Trophoblast cell (in vitro differentiated cells and primary cell): ENCODE results near the gene CAB39.
A peak's percentile ranks its signal among the peaks of the same experiment; 100 is the strongest.

ENCODE experiments used
- DNase-seq, 2 donors: peaks; one replicate each; pipeline ENCODE4 v3.0.0-alpha.2; 2016
- H2AFZ ChIP-seq: 2 replicates; pipeline ENCODE4 v1.6.1; 2013; ENCODE audit warnings: low read length, moderate library complexity, mild to moderate bottlenecking; ENCODE audit not compliant: insufficient read depth, poor library complexity
- H2AK5ac ChIP-seq: 2 replicates; pipeline ENCODE4 v1.6.1; 2013; ENCODE audit warnings: mild to moderate bottlenecking, low read length
- H2BK120ac ChIP-seq: 2 replicates; pipeline ENCODE4 v1.6.1; 2013; ENCODE audit warnings: low read length, mild to moderate bottlenecking, moderate library complexity; ENCODE audit not compliant: insufficient read depth, poor library complexity
- H2BK12ac ChIP-seq: 2 replicates; pipeline ENCODE4 v1.6.1; 2013; ENCODE audit warnings: mild to moderate bottlenecking, low read length, moderate library complexity
- H2BK5ac ChIP-seq: 2 replicates; pipeline ENCODE4 v1.6.1; 2013; ENCODE audit warnings: low read length, low read depth, moderate library complexity, mild to moderate bottlenecking; ENCODE audit not compliant: poor library complexity
- H3K14ac ChIP-seq: 2 replicates; pipeline ENCODE4 v1.6.1; 2013; ENCODE audit warnings: mild to moderate bottlenecking, low read length
- H3K18ac ChIP-seq: 2 replicates; pipeline ENCODE4 v1.6.1; 2013; ENCODE audit warnings: mild to moderate bottlenecking, low read length
- H3K23ac ChIP-seq: 2 replicates; pipeline ENCODE4 v1.6.1; 2013; ENCODE audit warnings: low read length
- H3K27ac ChIP-seq: 2 replicates; pipeline ENCODE4 v1.5.1; 2013; ENCODE audit warnings: low read depth, mild to moderate bottlenecking, inconsistent platforms, low read length, moderate library complexity
- H3K27me3 ChIP-seq: 2 replicates; pipeline ENCODE4 v1.6.1; 2013; ENCODE audit warnings: inconsistent platforms, mild to moderate bottlenecking, low read length, moderate library complexity; ENCODE audit not compliant: insufficient read depth
- H3K36me3 ChIP-seq, 2 experiments: 1 replicate in 1 of 2; 2 replicates in 1 of 2; pipeline ENCODE4 v1.6.1; 2013; ENCODE audit warnings: low read length in 2 of 2, mild to moderate bottlenecking in 2 of 2, moderate library complexity in 1 of 2; ENCODE audit not compliant: insufficient read depth in 2 of 2, control insufficient read depth in 1 of 2
- H3K4ac ChIP-seq: 2 replicates; pipeline ENCODE4 v1.6.1; 2013; ENCODE audit warnings: low read depth, mild to moderate bottlenecking, low read length, moderate library complexity
- H3K4me1 ChIP-seq, 2 experiments: 1 replicate in 1 of 2; 2 replicates in 1 of 2; pipeline ENCODE4 v1.6.1; 2013; ENCODE audit warnings: low read length in 2 of 2, mild to moderate bottlenecking in 2 of 2, moderate library complexity in 1 of 2; ENCODE audit not compliant: insufficient read depth in 2 of 2, control insufficient read depth in 1 of 2
- H3K4me2 ChIP-seq: 2 replicates; pipeline ENCODE4 v1.6.1; 2013; ENCODE audit warnings: inconsistent platforms, mild to moderate bottlenecking, low read length, moderate library complexity
- H3K4me3 ChIP-seq: 2 replicates; pipeline ENCODE4 v1.5.1; 2013; ENCODE audit warnings: mild to moderate bottlenecking, low read depth, low read length, inconsistent platforms
- H3K79me1 ChIP-seq: one replicate; pipeline ENCODE4 v1.6.1; 2013; ENCODE audit warnings: low read length
- H3K79me2 ChIP-seq: 2 replicates; pipeline ENCODE4 v1.6.1; 2013; ENCODE audit warnings: low read length, mild to moderate bottlenecking; ENCODE audit not compliant: control insufficient read depth, insufficient read depth, poor library complexity
- H3K9ac ChIP-seq: 2 replicates; pipeline ENCODE4 v1.6.1; 2013; ENCODE audit warnings: mild to moderate bottlenecking, low read length
- H3K9me3 ChIP-seq: 2 replicates; pipeline ENCODE4 v1.6.1; 2013; ENCODE audit warnings: low read depth, mild to moderate bottlenecking, control low read depth, inconsistent platforms, low read length; ENCODE audit not compliant: insufficient read depth
- H4K12ac ChIP-seq: 2 replicates; pipeline ENCODE4 v1.6.1; 2013; ENCODE audit warnings: low read depth, mild to moderate bottlenecking, low read length, moderate library complexity
- H4K8ac ChIP-seq: 2 replicates; pipeline ENCODE4 v1.6.1; 2013; ENCODE audit warnings: low read depth, mild to moderate bottlenecking, low read length, moderate library complexity
- H4K91ac ChIP-seq: one replicate; pipeline ENCODE4 v1.6.1; 2013; ENCODE audit warnings: low read depth, mild to moderate bottlenecking, low read length, moderate library complexity
- WGBS: extraction: QIAGEN DNeasy Blood & Tissue Kit; methylation state at CpG from one replicate; pipeline ENCODE4 v1.1.7; 2013; ENCODE audit warnings: missing lambda C conversion rate; ENCODE audit not compliant: insufficient read length, insufficient coverage; ENCODE audit errors: extremely low coverage; 5-methylcytosine and 5-hydroxymethylcytosine counted together

Gene CAB39

GRCh38 chr2:230866756-230867523 is 154.3 kb downstream of the CAB39 start:
- Histone ChIP-seq H3K18ac (peak overlapping the region; percentile 41), H3K79me2 (peaks cover 30% of the 10 kb centered on the region), H3K36me3 (peaks cover 0 to 9% of the 10 kb centered on the region in 2 experiments), H3K9ac (no peak overlapping the region), H3K4me1 (peaks cover 52 to 60% of the 10 kb centered on the region in 2 experiments), H2BK120ac (no peak overlapping the region), H2BK12ac (peak overlapping the region; percentile 26), H4K91ac (no peak overlapping the region), H2AK5ac (peak overlapping the region; percentile 16), H3K4me2 (peak overlapping the region; percentile 81), H4K12ac (no peak overlapping the region), H3K79me1 (peaks cover 48% of the 10 kb centered on the region), H3K4ac (peak overlapping the region; percentile 60), H3K14ac (peak overlapping the region; percentile 25), H3K9me3 (no peaks in the 10 kb centered on the region), H2AFZ (no peak overlapping the region), H3K27ac (no peak overlapping the region), H3K4me3 (no peak overlapping the region), H3K23ac (no peak overlapping the region), H2BK5ac (no peak overlapping the region), H4K8ac (no peak overlapping the region), H3K27me3 (no peaks in the 10 kb centered on the region)
- no CpG with 5 or more reads among the region's 13 CpGs for WGBS
- DNase-seq: no peak

GRCh38 chr2:230868161-230868946 is 155.7 kb downstream of the CAB39 start:
- H4K91ac ChIP-seq: peak overlapping the region; percentile 88

DNA sequence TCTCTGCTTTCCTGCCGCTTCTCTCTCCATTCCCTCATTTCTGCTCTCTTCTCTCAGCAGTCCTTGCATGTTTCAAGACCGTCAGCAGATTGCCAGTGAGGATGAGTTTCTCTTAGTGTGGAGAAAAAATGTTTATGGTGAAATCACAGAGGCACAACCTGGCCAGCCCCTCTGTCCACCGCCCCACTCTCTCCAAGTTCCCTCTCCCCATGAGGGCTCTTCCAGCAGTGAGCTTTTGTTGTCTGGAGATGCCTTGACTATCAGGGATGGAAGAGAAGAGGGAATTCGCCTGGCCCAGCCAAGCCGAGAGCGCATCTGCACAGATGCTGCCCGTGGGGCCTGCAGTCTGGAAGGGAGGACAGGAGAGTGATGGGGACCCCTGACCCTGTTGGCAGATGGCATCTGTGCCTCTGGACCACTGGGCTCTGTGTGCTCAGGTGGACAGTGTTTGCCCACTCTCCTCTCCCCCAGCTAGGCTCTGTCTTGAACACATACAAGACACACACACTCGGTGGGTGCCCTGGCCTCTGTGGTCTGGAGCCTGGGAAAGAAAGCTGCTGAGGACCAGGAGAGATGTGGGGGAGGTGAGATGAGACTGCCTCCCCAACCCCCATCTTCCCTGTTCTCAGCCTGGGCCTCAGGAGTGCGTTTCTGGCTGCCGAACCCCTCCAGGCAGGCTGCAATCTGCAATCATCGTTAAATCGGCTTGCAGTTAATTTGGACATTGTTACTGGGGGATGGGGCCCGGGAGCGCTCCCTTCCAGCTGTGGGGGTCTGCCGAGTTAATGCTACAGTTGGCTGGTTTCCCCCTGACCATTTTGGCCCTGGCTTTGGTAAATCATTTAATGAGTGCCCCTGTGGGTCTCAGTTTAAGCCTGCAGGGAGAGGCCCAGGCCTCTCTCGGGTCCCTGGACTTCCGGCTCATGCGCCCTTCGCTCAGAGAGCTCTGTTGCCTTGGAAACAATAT is 156.6 kb downstream of the CAB39 start:
- Histone ChIP-seq H3K9me3 (no peaks in the 10 kb centered on the region), H3K18ac (peak overlapping the region; percentile 85)

More at GRCh38 chr2:230868161-230868946, 155.7 kb downstream of the CAB39 start:
- peak overlapping the region; percentile 85 for H3K18ac ChIP-seq
- DNase-seq: no peak
- peak overlapping the region; percentile 92 for H2AK5ac ChIP-seq
- H2BK12ac ChIP-seq: peak overlapping the region; percentile 85
- H3K4me2 ChIP-seq: peak overlapping the region; percentile 54
- peak overlapping the region; percentile 75 for H4K8ac ChIP-seq
- peaks cover 30% of the 10 kb centered on the region for H3K79me2 ChIP-seq
- H3K9ac ChIP-seq: no peak overlapping the region
- peak overlapping the region; percentile 30 for H4K12ac ChIP-seq
- H3K79me1 ChIP-seq: peaks cover 53% of the 10 kb centered on the region
- WGBS: no CpG with 5 or more reads among the region's 15 CpGs
- peaks cover 5 to 15% of the 10 kb centered on the region in 2 experiments for H3K36me3 ChIP-seq
- H2AFZ ChIP-seq: peak overlapping the region; percentile 23
- peak overlapping the region; percentile 87 for H2BK5ac ChIP-seq
- H3K4me3 ChIP-seq: no peak overlapping the region
- H3K14ac ChIP-seq: peak overlapping the region; percentile 93
- H3K9me3 ChIP-seq: no peaks in the 10 kb centered on the region
- H3K4me1 ChIP-seq: peaks cover 64 to 73% of the 10 kb centered on the region in 2 experiments
- peak overlapping the region; percentile 78 for H2BK120ac ChIP-seq
- H3K27ac ChIP-seq: peak overlapping the region; percentile 84
- H3K4ac ChIP-seq: peak overlapping the region; percentile 55
- H3K27me3 ChIP-seq: no peaks in the 10 kb centered on the region
- no peak overlapping the region for H3K23ac ChIP-seq

More for the DNA sequence above, 156.6 kb downstream of the CAB39 start:
- Histone ChIP-seq H3K79me1 (peaks cover 53% of the 10 kb centered on the region), H3K36me3 (peaks cover 14 to 23% of the 10 kb centered on the region in 2 experiments), H3K4me1 (peaks cover 64 to 69% of the 10 kb centered on the region in 2 experiments), H3K27ac (peak overlapping the region; percentile 84), H3K4me3 (no peak overlapping the region), H2BK5ac (peak overlapping the region; percentile 93), H2BK120ac (peak overlapping the region; percentile 78), H2AK5ac (peak overlapping the region; percentile 92), H3K4me2 (peak overlapping the region; percentile 54), H4K91ac (peak overlapping the region; percentile 88), H3K4ac (peak overlapping the region; percentile 55), H2AFZ (peak overlapping the region; percentile 24), H4K12ac (peak overlapping the region; percentile 44), H3K27me3 (no peaks in the 10 kb centered on the region), H2BK12ac (peak overlapping the region; percentile 93), H3K14ac (peak overlapping the region; percentile 93), H3K9ac (no peak overlapping the region), H4K8ac (peak overlapping the region; percentile 75), H3K23ac (no peak overlapping the region), H3K79me2 (peaks cover 30% of the 10 kb centered on the region)
- WGBS: no CpG with 5 or more reads among the region's 19 CpGs
- peak in 1 of 2 donors; percentile 6 for DNase-seq
